Gastrocnemius medialis (tissue), 4 donors: ENCODE measurements around the gene DNASE1L3.

Source experiments
- CTCF ChIP-seq, 5 experiments: fragments of 450-650 bp in 3 of 5; fragments of 200-600 bp in 2 of 5; sonication (generic) in 2 of 5; IDR thresholded peaks in 4 of 5; conservative IDR thresholded peaks in 1 of 5; 1 replicate in 4 of 5; 2 replicates in 1 of 5; pipeline ENCODE4 v1.5.1; 2016 to 2019; ENCODE audit warnings: antibody characterized with exemption in 5 of 5, mild to moderate bottlenecking in 3 of 5, moderate library complexity in 3 of 5
- POLR2A ChIP-seq, 2 donors: fragments of 450-650 bp; IDR thresholded peaks; one replicate each; pipeline ENCODE4 v1.6.1; 2017; ENCODE audit warnings: antibody characterized with exemption in 2 of 2, mild to moderate bottlenecking in 2 of 2, moderate library complexity in 2 of 2

- TF ChIP-seq CTCF (IDR thresholded peaks at IDR 0.05 in 4 of 5, conservative IDR thresholded peaks at IDR 0.05 in 1 of 5) (no peak), POLR2A (IDR thresholded peaks at IDR 0.05) (no peak)
Measured at GRCh38 chr3:58184982-58185360, 25.8 kb downstream of the DNASE1L3 start.
